Small intestine (tissue), 7 donors: ENCODE results near the gene CCDC167. TPM values are rescaled to one million over a fixed set of nuclear protein-coding genes. Genes with fewer than 3 reads are reported as not detected.

ENCODE experiments used
- DNase-seq, 2 donors: peaks; one replicate each; pipeline versions ENCODE4 v3.0.0 to v3.0.0-alpha.2; 2013
- FAIRE-seq: peaks from 2 replicates; lab custom pipeline; 2012; peaks lifted over from hg19 to GRCh38; lab: Jason Lieb, UNC
- H3K27ac ChIP-seq, 3 donors: one replicate each; pipeline ENCODE4 v1.5.1; 2013; ENCODE audit warnings: low read length in 2 of 3, mild to moderate bottlenecking in 2 of 3, control low read depth in 1 of 3, inconsistent platforms in 1 of 3, low read depth in 1 of 3, moderate library complexity in 1 of 3
- H3K27me3 ChIP-seq, 3 donors: one replicate each; pipeline ENCODE4 v1.6.1; 2013; ENCODE audit warnings: low read length in 3 of 3, inconsistent platforms in 1 of 3; ENCODE audit not compliant: control insufficient read depth in 3 of 3, insufficient read depth in 3 of 3
- H3K36me3 ChIP-seq, 3 donors: one replicate each; pipeline ENCODE4 v1.6.1; 2013; ENCODE audit warnings: low read length in 3 of 3, inconsistent platforms in 1 of 3, low read depth in 1 of 3, mild to moderate bottlenecking in 1 of 3, moderate library complexity in 1 of 3; ENCODE audit not compliant: control insufficient read depth in 3 of 3, insufficient read depth in 2 of 3
- H3K4me1 ChIP-seq, 3 donors: one replicate each; pipeline ENCODE4 v1.6.1; 2013; ENCODE audit warnings: low read length in 2 of 3, inconsistent platforms in 1 of 3, low read depth in 1 of 3, mild to moderate bottlenecking in 1 of 3, moderate library complexity in 1 of 3; ENCODE audit not compliant: control insufficient read depth in 3 of 3, insufficient read depth in 2 of 3
- H3K4me3 ChIP-seq, 3 donors: one replicate each; pipeline ENCODE4 v1.5.1; 2013; ENCODE audit warnings: low read length in 3 of 3, control low read depth in 1 of 3, inconsistent platforms in 1 of 3, low read depth in 1 of 3, mild to moderate bottlenecking in 1 of 3, moderate library complexity in 1 of 3
- H3K9me3 ChIP-seq, 2 donors: one replicate each; pipeline ENCODE4 v1.6.1; 2013; ENCODE audit warnings: low read depth in 1 of 2, low read length in 1 of 2; ENCODE audit not compliant: control insufficient read depth in 2 of 2, insufficient read depth in 1 of 2
- WGBS, 3 donors: extraction: QIAGEN DNeasy Blood & Tissue Kit; methylation state at CpG; one replicate each; pipeline ENCODE4 v1.1.7; 2013; 5-methylcytosine and 5-hydroxymethylcytosine counted together
- polyA plus RNA-seq, 4 donors: library from polyadenylated mRNA; stranded (reverse) in 3 of 4; unstranded in 1 of 4; fragments of 200-250 nt in 3 of 4; fragments of 120-200 nt in 1 of 4; gene quantifications; one replicate each; pipeline versions ENCODE4 v1.2.1 to v1.2.3, GENCODE V29; 2013
- donor health status: healthy with polysubstance abuse.
- donor health status: control.
- donor health status: control.
- donor health status: Bipolar disorder and iron deficiency.
- donor health status: healthy.

CCDC167 gene
- polyA plus RNA-seq, 4 donors = 14.2 to 54.3 (median 25.4) TPM

GRCh38 chr6:37474316-37474715 is 25.4 kb downstream of the CCDC167 start:
- Histone ChIP-seq H3K27ac (no peak overlapping the region), H3K4me3 (no peak overlapping the region), H3K9me3 (no peaks in the 10 kb centered on the region), H3K4me1 (no peaks in the 10 kb centered on the region), H3K27me3 (no peaks in the 10 kb centered on the region), H3K36me3 (peaks cover 25 to 76% (median 31%) of the 10 kb centered on the region in 3 donors)
- WGBS, 3 donors = 94 to 97% (median 97%) methylated on average over 4 of the region's 4 CpGs
- no peak for DNase-seq
- FAIRE-seq = no peak

- Histone ChIP-seq H3K9me3 (peaks cover 0 to 5% of the 10 kb centered on the region in 2 donors), H3K4me1 (no peaks in the 10 kb centered on the region), H3K36me3 (peaks cover 21 to 72% (median 24%) of the 10 kb centered on the region in 3 donors), H3K27ac (no peak overlapping the region), H3K27me3 (no peaks in the 10 kb centered on the region), H3K4me3 (no peak overlapping the region)
- WGBS, 3 donors = 63 to 79% (median 74%) methylated on average over 8 of the region's 8 CpGs
- no peak for FAIRE-seq
- no peak for DNase-seq
Observed at GRCh38 chr6:37473364-37474095, 26.2 kb downstream of the CCDC167 start.

GRCh38 chr6:37467718-37468117 is 32.0 kb downstream of the CCDC167 start:
- Histone ChIP-seq H3K36me3 (peaks cover 10 to 37% (median 10%) of the 10 kb centered on the region in 3 donors), H3K4me1 (no peaks in the 10 kb centered on the region), H3K9me3 (peaks cover 0 to 18% of the 10 kb centered on the region in 2 donors), H3K27me3 (no peaks in the 10 kb centered on the region), H3K4me3 (no peak overlapping the region), H3K27ac (no peak overlapping the region)
- DNase-seq (no peak), FAIRE-seq (no peak)

GRCh38 chr6:37463110-37463509 is 36.6 kb downstream of the CCDC167 start:
- Histone ChIP-seq H3K27me3 (no peaks in the 10 kb centered on the region), H3K27ac (no peak overlapping the region), H3K9me3 (peaks cover 0 to 11% of the 10 kb centered on the region in 2 donors), H3K36me3 (peaks cover 14 to 49% (median 24%) of the 10 kb centered on the region in 3 donors), H3K4me1 (no peaks in the 10 kb centered on the region), H3K4me3 (no peak overlapping the region)
- DNase-seq (no peak), FAIRE-seq (no peak)

- 85 to 94% (median 86%) methylated on average over 2 of the region's 2 CpGs for WGBS, 3 donors
- FAIRE-seq = no peak
- no peak for DNase-seq
- Histone ChIP-seq H3K4me3 (no peak overlapping the region), H3K27me3 (no peaks in the 10 kb centered on the region), H3K36me3 (peaks cover 18 to 59% (median 24%) of the 10 kb centered on the region in 3 donors), H3K9me3 (peaks cover 0 to 2% of the 10 kb centered on the region in 2 donors), H3K4me1 (no peaks in the 10 kb centered on the region), H3K27ac (no peak overlapping the region)
Observed at GRCh38 chr6:37460805-37461204, 38.9 kb downstream of the CCDC167 start.

- peaks cover 19 to 60% (median 27%) of the 10 kb centered on the region in 3 donors for H3K36me3 ChIP-seq
- FAIRE-seq = no peak
Observed at GRCh38 chr6:37459981-37460800, 39.5 kb downstream of the CCDC167 start.

GRCh38 chr6:37456816-37457560 is 42.7 kb downstream of the CCDC167 start:
- Histone ChIP-seq H3K4me1 (no peaks in the 10 kb centered on the region), H3K27me3 (no peaks in the 10 kb centered on the region), H3K36me3 (peaks cover 17 to 58% (median 24%) of the 10 kb centered on the region in 3 donors), H3K27ac (no peak overlapping the region), H3K9me3 (no peaks in the 10 kb centered on the region), H3K4me3 (no peak overlapping the region)
- DNase-seq (no peak), FAIRE-seq (no peak)
- 78 to 95% (median 79%) methylated on average over 6 of the region's 6 CpGs for WGBS, 3 donors

More at GRCh38 chr6:37459981-37460800, 39.5 kb downstream of the CCDC167 start:
- Histone ChIP-seq H3K27ac (no peak overlapping the region), H3K4me1 (no peaks in the 10 kb centered on the region), H3K4me3 (no peak overlapping the region), H3K9me3 (no peaks in the 10 kb centered on the region), H3K27me3 (no peaks in the 10 kb centered on the region)
- no peak for DNase-seq
- WGBS, 3 donors = 91 to 96% (median 93%) methylated on average over 5 of the region's 5 CpGs

GRCh38 chr6:37456126-37456525 is 43.6 kb downstream of the CCDC167 start:
- no peak for FAIRE-seq
- no peak for DNase-seq
- Histone ChIP-seq H3K36me3 (peaks cover 13 to 58% (median 23%) of the 10 kb centered on the region in 3 donors), H3K27me3 (no peaks in the 10 kb centered on the region), H3K4me3 (no peak overlapping the region), H3K4me1 (no peaks in the 10 kb centered on the region), H3K9me3 (no peaks in the 10 kb centered on the region), H3K27ac (no peak overlapping the region)
- 93 to 98% (median 98%) methylated on average over 6 of the region's 6 CpGs for WGBS, 3 donors
